Measurements from ENCODE around the gene STX2. TPM values are rescaled to one million over a fixed set of nuclear protein-coding genes. Genes with fewer than 3 reads are reported as not detected.
"Not testable (repeated sequence)": the region's sequence is repeated elsewhere in the genome, so short reads cannot be mapped to it uniquely, and the experiment has no call there.

Gene STX2
- total RNA-seq = 41.9 TPM
- polyA plus RNA-seq = 21.8 TPM

DNA sequence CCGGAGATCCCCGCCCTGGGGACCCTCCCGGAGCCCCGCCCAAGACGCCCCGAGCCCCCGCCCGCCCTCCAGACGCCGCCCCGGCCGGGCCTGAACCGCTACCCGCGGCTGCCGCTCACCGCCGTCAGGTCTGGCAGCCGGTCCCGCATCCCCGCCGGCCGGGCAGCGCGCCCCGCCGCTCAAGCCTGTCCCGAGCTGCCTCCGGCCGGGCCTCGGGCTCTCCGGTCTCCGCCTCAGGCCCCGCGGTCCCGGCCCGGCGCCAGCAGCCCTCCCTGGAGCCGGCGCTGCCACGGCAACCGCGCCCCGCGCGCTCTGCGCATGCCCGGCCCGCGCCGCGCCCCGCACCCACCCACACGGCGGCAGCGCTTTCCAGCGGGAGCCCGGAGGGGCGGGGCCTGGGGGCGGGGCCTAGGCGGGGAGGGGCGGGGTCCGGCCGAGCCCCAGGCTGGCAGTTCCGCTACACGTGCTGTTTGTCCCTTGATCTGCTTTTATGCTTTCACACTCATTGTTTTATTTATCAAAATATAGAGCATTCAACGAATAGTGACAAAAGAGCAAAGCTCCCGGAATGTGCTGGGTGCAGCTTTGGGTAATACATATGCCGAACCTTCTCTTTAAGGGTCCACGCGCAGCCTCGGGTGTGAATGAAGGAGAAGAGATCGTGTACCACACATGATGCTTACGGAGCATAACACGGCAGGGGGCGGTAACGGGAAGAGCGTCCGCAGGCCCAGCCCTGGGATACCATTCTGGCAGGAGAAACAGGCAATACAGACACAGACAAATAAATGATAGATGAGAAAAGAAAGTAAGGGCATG, at the start of gene STX2:
STX2 (minus strand) TSS at position 300 of the 819 bp plus-strand sequence; CDS start at position 149, 151 bp downstream.
- H3K4me1 ChIP-seq (ENCODE audit: insufficient read depth) = no peaks in the 10 kb centered on the region
- peak within 1 kb of the TSS; percentile 99 for H3K4me3 ChIP-seq (ENCODE audit: low read depth, low read length)
- no peaks in the 10 kb centered on the region for H3K36me3 ChIP-seq (ENCODE audit: insufficient read depth)
- H3K27ac ChIP-seq (ENCODE audit: low read depth) = no peak within 1 kb of the TSS
- DNase-seq (ENCODE audit: extremely low spot score) = peak; percentile 41
- under 1% methylated on average over 78 of the region's 79 CpGs for WGBS

DNA sequence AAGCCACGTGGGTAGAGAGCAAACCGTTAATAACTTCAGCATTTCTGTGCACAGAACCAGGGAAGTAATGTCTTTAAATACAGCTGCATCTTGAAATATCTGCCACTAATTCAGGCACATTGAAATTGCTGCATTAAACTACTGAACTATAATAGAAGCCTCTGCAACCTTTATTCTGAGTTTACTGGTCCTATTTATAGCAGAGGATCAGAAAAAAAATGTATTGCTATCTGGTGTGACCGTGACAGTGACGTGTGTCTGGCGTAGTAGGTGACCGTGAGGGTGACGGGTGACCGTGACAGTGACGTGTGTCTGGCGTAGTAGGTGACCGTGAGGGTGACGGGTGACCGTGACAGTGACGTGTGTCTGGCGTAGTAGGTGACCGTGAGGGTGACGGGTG, 48.1 kb upstream of the STX2 start:
- not testable (repeated sequence) for H3K27ac ChIP-seq (ENCODE audit: low read depth); H3K4me1 ChIP-seq (ENCODE audit: insufficient read depth); H3K4me3 ChIP-seq (ENCODE audit: low read depth, low read length); DNase-seq (ENCODE audit: extremely low spot score); H3K36me3 ChIP-seq (ENCODE audit: insufficient read depth)
- 85% methylated on average over 10 of the region's 17 CpGs for WGBS

DNA sequence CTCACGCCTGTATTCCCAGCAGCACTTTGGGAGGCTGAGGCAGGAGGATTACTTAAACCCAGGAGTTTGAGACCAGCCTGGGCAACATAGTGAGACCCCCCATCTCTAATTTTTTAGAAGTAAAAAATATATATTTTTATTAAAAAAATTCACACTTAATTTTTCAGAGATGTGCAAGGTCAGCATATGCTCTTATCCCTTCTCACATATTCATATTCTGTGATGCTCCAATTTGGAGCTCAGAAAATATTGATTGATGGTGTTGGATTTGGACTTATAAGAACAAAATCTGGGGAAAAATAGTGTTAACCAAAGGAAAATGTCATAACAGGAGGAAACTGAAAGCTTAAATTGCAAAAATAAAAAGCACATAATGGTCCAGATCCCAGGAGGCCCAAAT, 42.5 kb upstream of the STX2 start:
- no peak overlapping the region for H3K27ac ChIP-seq (ENCODE audit: low read depth)
- H3K4me3 ChIP-seq (ENCODE audit: low read depth, low read length) = no peak overlapping the region
- H3K4me1 ChIP-seq (ENCODE audit: insufficient read depth) = no peaks in the 10 kb centered on the region
- no peaks in the 10 kb centered on the region for H3K36me3 ChIP-seq (ENCODE audit: insufficient read depth)
- DNase-seq (ENCODE audit: extremely low spot score) = no peak
- WGBS = 93% methylated on average over 1 of the region's 1 CpG

DNA sequence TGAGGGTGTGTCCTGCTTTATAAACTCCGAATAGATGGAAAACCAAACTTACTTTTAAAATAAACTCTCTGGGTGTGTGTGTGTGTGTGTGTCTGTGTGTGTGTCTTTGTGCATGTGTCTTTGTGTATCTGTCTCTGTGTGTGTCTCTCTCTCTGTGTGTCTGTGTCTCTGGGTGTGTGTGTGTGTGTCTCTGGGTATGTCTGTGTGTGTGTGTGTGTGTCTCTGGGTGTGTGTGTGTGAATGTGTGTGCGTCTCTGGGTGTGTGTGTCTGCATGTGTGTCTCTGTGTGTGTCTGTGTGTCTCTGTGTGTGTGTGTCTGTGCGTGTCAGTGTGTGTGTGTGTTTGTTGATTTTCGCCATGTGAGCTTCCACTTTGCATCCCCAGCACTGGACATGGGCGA, 42.0 kb upstream of the STX2 start:
- Histone ChIP-seq H3K4me3 (ENCODE audit: low read depth, low read length) (no peak overlapping the region), H3K27ac (ENCODE audit: low read depth) (no peak overlapping the region), H3K36me3 (ENCODE audit: insufficient read depth) (no peaks in the 10 kb centered on the region), H3K4me1 (ENCODE audit: insufficient read depth) (no peaks in the 10 kb centered on the region)
- no peak for DNase-seq (ENCODE audit: extremely low spot score)
- 84% methylated on average over 5 of the region's 5 CpGs for WGBS

DNA sequence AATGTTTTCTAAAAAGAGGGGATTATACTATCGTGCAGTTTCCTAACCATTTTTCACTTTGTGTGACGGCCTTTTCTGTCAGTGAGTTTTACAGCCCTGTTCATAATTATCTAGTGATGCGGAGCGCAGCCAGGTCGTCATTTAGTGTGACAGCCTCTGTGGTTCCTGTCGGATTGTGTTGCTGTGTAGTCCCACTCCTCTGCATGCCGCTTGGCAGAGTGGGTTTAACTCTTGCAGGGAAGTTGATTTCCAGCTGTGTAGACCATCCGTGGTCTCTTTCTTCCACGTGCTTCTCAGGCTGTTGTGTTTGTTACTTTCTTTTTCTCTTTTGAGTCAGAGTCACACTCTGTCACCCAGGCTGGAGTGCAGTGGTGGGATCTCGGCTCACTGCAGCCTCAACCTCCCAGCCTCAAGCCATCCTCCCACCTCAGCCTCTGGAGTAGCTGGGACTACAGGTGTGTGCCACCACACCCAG, 41.4 kb upstream of the STX2 start:
- 35% methylated on average over 10 of the region's 10 CpGs for WGBS
- Histone ChIP-seq H3K36me3 (ENCODE audit: insufficient read depth) (no peaks in the 10 kb centered on the region), H3K4me1 (ENCODE audit: insufficient read depth) (no peaks in the 10 kb centered on the region), H3K27ac (ENCODE audit: low read depth) (no peak overlapping the region), H3K4me3 (ENCODE audit: low read depth, low read length) (no peak overlapping the region)
- no peak for DNase-seq (ENCODE audit: extremely low spot score)

DNA sequence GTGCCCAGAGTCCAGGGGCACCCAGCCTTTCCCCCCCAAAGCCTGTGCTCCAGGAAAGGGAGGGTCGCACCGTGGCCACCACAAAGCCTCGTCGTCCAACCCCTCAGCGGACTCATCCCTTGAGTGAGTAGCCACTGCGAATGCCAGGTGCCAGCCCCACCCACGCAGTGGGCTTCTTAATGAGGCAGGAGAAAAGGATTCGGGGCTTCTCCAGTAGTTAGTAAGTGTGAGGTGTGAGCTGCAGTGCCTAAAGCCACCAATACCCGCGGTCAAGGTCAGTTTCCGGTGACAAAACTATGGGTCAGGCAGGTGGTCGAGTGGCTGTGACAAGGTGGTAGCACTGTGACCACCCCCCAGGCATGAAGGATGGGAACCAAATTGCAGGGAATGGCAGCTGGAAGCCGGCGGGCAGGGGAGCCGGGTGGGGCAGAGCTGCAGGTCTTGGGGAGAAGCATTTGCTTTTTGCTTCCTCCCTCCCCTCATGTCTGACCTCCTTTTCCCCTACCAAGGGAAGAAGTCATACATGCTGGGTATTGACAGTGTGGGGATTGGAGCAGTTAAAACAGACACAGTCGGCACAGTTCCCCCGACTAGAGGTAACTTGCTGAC, 40.8 kb upstream of the STX2 start:
- Histone ChIP-seq H3K4me3 (ENCODE audit: low read depth, low read length) (no peak overlapping the region), H3K36me3 (ENCODE audit: insufficient read depth) (no peaks in the 10 kb centered on the region), H3K27ac (ENCODE audit: low read depth) (no peak overlapping the region), H3K4me1 (ENCODE audit: insufficient read depth) (no peaks in the 10 kb centered on the region)
- no peak for DNase-seq (ENCODE audit: extremely low spot score)
- 71% methylated on average over 17 of the region's 17 CpGs for WGBS

DNA sequence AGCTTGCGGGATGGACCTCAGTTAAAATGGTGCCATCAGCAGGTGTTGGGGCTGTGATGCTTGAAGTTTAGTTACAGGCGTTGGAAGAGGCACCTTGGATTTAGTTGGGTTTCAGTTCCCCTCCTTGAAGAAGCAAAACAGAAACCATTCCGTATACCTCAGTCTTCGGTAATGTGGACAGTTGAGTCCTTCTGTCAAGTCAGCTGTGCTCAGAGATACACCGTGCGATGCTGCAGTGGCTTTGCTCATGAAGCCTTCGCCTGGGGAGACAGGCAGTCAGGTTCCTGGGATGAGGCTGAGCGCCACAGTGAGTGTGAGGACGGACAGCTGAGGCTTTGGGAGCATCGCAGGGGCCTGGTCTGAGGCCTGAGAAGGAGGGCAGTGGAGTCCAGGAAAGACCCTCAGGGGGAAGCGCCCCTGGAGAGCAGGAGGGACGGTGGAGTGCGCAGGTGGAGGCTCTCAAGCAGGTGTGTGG, 40.2 kb upstream of the STX2 start:
- Histone ChIP-seq H3K4me3 (ENCODE audit: low read depth, low read length) (no peak overlapping the region), H3K27ac (ENCODE audit: low read depth) (no peak overlapping the region), H3K36me3 (ENCODE audit: insufficient read depth) (no peaks in the 10 kb centered on the region), H3K4me1 (ENCODE audit: insufficient read depth) (no peaks in the 10 kb centered on the region)
- no peak for DNase-seq (ENCODE audit: extremely low spot score)
- 86% methylated on average over 13 of the region's 13 CpGs for WGBS

DNA sequence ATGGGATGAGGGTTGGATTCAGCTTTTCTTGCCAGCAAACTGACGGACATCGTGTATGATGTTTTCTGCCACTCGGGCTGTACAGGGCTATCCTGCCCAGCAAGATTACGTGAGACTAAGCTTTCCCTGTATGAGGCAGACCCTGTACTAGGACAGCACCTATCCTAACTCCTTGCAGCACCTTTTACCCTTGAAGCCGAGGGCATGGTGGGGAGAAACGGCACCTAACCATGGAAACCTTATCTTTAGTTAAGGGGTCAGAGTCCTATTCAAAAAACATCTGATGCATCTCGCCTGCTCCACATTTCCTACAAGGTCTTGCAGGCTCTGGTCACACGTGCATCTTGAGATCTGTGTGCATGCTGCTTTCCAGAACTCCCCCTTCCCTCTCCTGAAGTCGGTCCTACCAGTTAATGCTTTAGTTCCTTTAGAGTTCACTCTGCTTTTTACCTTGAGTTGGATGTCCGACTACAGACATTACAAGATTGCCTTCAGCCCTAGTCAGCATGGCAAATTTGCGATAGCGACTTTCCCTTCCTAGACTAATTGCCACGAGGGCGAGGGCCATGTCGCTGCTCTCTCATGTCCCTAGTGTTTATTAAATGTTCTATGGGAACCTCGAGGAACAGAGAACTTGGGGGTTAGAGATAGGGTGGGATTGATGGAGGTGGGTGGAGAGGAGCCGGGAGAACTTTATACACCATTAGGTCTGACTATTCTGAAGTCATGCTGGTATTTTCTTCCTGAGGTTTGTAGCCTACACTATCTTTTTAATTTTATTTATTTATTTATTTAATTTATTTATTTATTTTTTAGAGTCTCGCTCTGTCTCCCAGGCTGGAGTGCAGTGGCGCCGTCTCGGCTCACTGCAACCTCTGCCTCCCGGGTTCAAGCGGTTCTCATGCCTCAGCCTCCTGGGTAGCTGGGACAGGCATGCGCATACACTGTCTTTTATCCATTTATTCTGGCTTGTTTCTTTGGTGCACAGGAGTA, 39.4 kb upstream of the STX2 start:
- Histone ChIP-seq H3K36me3 (ENCODE audit: insufficient read depth) (no peaks in the 10 kb centered on the region), H3K4me1 (ENCODE audit: insufficient read depth) (no peaks in the 10 kb centered on the region), H3K4me3 (ENCODE audit: low read depth, low read length) (no peak overlapping the region), H3K27ac (ENCODE audit: low read depth) (no peak overlapping the region)
- DNase-seq (ENCODE audit: extremely low spot score) = no peak
- 70% methylated on average over 24 of the region's 24 CpGs for WGBS

DNA sequence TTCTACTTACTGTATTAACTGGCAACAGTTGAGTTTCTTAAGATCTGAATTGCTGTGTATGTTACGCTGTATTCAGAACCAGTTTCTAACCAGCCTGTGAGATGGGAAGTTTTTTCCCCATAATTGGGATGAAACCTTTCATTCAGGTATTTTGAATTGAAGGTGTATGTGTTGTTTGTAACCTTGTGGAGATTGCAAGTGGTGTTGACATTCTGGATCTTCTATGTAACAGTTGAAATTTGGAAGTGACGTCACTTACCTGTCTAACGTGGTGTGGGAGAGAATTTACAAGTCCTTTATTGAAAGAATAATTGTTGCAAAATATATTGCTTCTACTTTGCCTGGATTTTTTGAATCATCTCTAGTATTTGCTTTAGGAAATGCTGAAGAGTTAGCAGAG, 38.3 kb upstream of the STX2 start:
- Histone ChIP-seq H3K27ac (ENCODE audit: low read depth) (no peak overlapping the region), H3K4me1 (ENCODE audit: insufficient read depth) (no peaks in the 10 kb centered on the region), H3K36me3 (ENCODE audit: insufficient read depth) (no peaks in the 10 kb centered on the region), H3K4me3 (ENCODE audit: low read depth, low read length) (no peak overlapping the region)
- DNase-seq (ENCODE audit: extremely low spot score) = no peak
- 89% methylated on average over 3 of the region's 3 CpGs for WGBS

DNA sequence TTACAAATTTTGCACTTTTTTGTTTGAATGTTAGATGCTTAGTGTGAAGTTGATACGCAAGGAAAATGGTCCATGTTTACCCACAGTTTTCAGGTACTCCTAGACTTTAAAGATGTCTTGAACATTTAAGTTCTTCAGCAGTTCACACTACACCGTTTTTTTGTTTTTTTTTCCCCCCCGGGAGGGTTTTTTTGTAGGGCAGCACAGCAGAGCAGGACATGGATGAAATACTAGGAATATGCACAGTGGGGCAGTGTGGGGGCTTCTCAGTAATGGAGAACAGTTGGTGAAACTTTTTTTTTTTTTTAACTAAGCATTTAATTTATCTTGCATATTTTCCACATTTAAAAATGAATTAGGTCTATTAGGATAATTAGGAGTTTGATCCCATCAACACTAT, 37.7 kb upstream of the STX2 start:
- WGBS = 67% methylated on average over 3 of the region's 3 CpGs
- no peaks in the 10 kb centered on the region for H3K36me3 ChIP-seq (ENCODE audit: insufficient read depth)
- no peak overlapping the region for H3K4me3 ChIP-seq (ENCODE audit: low read depth, low read length)
- no peaks in the 10 kb centered on the region for H3K4me1 ChIP-seq (ENCODE audit: insufficient read depth)
- H3K27ac ChIP-seq (ENCODE audit: low read depth) = no peak overlapping the region
- DNase-seq (ENCODE audit: extremely low spot score) = no peak

DNA sequence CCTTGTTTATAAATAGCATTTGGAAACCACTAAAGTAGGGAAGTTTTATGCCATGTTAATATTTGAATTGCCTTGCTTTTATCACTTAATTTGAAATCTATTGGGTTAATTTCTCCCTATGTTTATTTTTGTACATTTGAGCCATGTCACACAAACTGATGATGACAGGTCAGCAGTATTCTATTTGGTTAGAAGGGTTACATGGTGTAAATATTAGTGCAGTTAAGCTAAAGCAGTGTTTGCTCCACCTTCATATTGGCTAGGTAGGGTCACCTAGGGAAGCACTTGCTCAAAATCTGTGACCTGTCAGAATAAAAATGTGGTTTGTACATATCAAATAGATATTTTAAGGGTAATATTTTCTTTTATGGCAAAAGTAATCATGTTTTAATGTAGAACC, 37.2 kb upstream of the STX2 start:
- Histone ChIP-seq H3K36me3 (ENCODE audit: insufficient read depth) (no peaks in the 10 kb centered on the region), H3K4me3 (ENCODE audit: low read depth, low read length) (no peak overlapping the region), H3K4me1 (ENCODE audit: insufficient read depth) (no peaks in the 10 kb centered on the region), H3K27ac (ENCODE audit: low read depth) (no peak overlapping the region)
- DNase-seq (ENCODE audit: extremely low spot score) = no peak

DNA sequence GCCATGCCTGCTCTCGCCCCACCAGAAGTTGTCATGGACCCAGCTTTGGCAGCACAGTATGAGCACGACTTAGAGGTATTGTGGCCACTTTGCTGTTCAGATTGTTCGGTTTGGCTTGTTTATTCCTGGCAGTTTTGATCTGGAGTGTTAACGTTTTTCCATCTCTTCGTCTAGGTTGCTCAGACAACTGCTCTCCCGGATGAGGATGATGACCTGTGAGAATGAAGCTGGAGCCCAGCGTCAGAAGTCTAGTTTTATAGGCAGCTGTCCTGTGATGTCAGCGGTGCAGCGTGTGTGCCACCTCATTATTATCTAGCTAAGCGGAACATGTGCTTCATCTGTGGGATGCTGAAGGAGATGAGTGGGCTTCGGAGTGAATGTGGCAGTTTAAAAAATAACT, 36.7 kb upstream of the STX2 start:
- H3K4me3 ChIP-seq (ENCODE audit: low read depth, low read length); DNase-seq (ENCODE audit: extremely low spot score); H3K27ac ChIP-seq (ENCODE audit: low read depth); H3K36me3 ChIP-seq (ENCODE audit: insufficient read depth); H3K4me1 ChIP-seq (ENCODE audit: insufficient read depth): not testable (repeated sequence)
- whole genome bisulfite sequencing = 77% methylated on average over 11 of the region's 11 CpGs

DNA sequence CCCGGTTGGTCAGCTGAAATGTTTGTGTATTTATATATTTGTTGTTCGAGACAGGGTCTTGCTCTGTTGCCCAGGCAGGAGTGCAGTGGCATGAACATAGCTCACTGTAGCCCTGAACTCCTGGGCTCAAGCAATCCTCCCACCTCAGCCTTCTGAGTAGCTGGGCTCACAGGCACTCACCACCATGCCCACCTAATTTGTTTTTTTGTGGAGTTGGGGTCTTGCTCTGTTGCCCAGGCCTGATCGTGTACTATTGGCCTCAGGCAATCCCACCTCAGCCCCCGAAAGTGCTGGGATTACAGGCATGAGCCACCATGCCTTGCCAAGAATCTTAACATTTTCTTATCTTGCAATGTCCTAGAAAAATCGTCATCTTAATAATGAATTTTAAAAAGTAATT, 36.1 kb upstream of the STX2 start:
- no peak overlapping the region for H3K27ac ChIP-seq (ENCODE audit: low read depth)
- no peaks in the 10 kb centered on the region for H3K36me3 ChIP-seq (ENCODE audit: insufficient read depth)
- H3K4me1 ChIP-seq (ENCODE audit: insufficient read depth) = no peaks in the 10 kb centered on the region
- WGBS = 83% methylated on average over 5 of the region's 5 CpGs
- H3K4me3 ChIP-seq (ENCODE audit: low read depth, low read length) = no peak overlapping the region
- DNase-seq (ENCODE audit: extremely low spot score) = no peak
